Mucosa of stomach (tissue), 1 donor: ENCODE measurements around the gene IQCM.
"Not testable (repeated sequence)": the region's sequence is repeated elsewhere in the genome, so short reads cannot be mapped to it uniquely, and the experiment has no call there.

Source experiments
- H3K27me3 ChIP-seq: one replicate; pipeline ENCODE4 v1.7.0; 2013; ENCODE audit warnings: mild to moderate bottlenecking, low read length; ENCODE audit not compliant: control insufficient read depth, insufficient read depth
- H3K36me3 ChIP-seq: one replicate; pipeline ENCODE4 v1.7.0; 2013; ENCODE audit warnings: low read length; ENCODE audit not compliant: control insufficient read depth, insufficient read depth
- H3K4me1 ChIP-seq: one replicate; pipeline ENCODE4 v1.7.0; 2013; ENCODE audit warnings: mild to moderate bottlenecking, low read length; ENCODE audit not compliant: control insufficient read depth, insufficient read depth
- H3K4me3 ChIP-seq: one replicate; pipeline ENCODE4 v1.7.0; 2013; ENCODE audit warnings: low read length
- H3K9ac ChIP-seq: one replicate; pipeline ENCODE4 v1.7.0; 2013; ENCODE audit warnings: mild to moderate bottlenecking, low read length, moderate library complexity
- H3K9me3 ChIP-seq: one replicate; pipeline ENCODE4 v1.7.0; 2013; ENCODE audit warnings: mild to moderate bottlenecking, low read length, moderate library complexity; ENCODE audit not compliant: control insufficient read depth
- donor health status: Pancreatic carcinoma.

IQCM gene

DNA sequence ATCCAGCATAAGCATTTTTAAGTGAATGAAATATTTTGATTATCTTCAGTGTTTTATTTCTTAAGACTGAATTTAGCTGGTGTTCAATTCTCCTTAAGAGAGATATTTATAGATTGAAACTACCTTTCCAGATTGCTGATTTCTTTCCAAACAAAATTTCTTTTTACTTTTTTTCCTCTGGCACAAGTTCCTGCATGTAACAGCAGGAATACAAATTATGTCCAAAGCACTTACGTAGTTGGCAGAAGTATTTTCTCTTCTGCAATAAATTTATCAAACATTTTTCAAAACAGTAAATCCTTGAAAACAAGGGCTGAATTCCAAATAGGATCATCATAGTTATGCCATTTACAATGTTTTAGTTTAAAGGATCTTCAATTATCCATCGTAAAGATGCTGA lies 412.6 kb downstream of the IQCM start:
- Histone ChIP-seq H3K4me3 (no peak overlapping the region), H3K9me3 (no peaks in the 10 kb centered on the region), H3K36me3 (no peaks in the 10 kb centered on the region), H3K9ac (no peak overlapping the region), H3K27me3 (no peaks in the 10 kb centered on the region), H3K4me1 (no peaks in the 10 kb centered on the region)

DNA sequence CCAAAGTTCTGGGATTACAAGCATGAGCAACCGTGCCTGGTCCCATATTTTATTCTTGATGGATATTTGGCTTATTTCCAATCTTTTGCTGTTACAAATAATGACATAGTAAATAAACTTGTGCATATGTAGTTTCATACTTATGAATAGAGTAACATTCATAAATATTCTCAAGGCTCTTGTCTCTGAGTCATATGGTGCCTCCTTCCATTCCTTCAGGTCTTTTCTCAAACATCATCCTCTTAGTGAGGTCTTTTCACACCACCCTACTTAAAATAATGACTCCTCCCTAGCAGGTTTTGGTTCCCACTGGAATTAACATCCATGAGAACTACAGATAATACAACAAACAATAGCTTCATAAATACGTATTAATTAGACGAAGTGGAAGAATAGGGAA lies 416.6 kb downstream of the IQCM start:
- no peaks in the 10 kb centered on the region for H3K36me3 ChIP-seq
- no peaks in the 10 kb centered on the region for H3K4me1 ChIP-seq
- no peak overlapping the region for H3K9ac ChIP-seq
- no peaks in the 10 kb centered on the region for H3K9me3 ChIP-seq
- H3K4me3 ChIP-seq: no peak overlapping the region
- H3K27me3 ChIP-seq: no peaks in the 10 kb centered on the region

DNA sequence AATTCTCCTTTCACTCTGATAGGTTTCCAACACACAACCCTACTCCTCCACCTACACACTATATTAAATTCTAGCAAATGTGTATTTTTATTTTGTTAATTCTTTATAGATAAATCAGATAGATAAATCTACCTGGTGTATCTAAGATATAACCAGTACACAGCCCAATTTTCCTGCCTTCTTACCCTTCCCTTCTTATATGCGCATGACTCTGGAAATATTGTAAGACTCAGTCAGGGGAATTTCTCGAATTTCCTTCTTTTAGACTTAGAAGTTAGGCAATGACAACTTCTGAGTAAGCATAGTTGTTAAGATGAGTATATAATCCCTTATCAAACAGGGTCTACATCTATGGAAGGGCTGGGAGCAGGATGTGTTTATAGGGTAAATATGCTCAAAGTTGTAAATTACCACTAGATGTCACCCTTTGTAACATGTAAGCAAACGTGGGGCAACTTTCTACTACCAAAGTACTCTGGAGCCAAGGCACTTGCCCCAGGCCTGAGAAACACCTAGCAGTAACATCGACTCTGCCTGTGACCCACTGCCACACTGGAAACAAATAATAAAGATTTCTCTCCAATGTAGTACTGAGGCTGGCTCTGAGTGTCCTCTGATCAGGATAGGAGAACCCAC lies 444.7 kb downstream of the IQCM start:
- no peaks in the 10 kb centered on the region for H3K27me3 ChIP-seq
- H3K4me1 ChIP-seq: no peaks in the 10 kb centered on the region
- no peaks in the 10 kb centered on the region for H3K36me3 ChIP-seq
- H3K9me3 ChIP-seq: no peaks in the 10 kb centered on the region
- no peak overlapping the region for H3K4me3 ChIP-seq
- H3K9ac ChIP-seq: no peak overlapping the region

DNA sequence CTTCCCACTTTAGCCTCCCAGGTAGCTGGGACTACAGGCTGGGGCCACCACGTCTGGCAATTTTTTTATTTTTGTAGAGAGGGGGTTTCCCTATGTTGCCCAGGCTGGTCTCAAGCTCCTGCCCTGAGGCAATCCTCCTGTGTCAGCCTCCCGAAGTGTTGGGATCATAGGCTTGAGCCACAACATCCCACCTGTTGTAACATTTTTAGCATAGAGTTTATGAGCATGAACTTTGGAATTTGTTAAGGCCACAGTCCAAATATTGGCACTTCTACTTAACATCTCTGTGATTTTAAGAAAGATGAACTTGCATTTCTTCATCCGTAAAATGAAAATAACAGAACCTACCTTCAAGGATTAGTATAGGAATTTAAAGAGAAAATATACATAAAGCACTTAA lies 445.6 kb downstream of the IQCM start:
- no peaks in the 10 kb centered on the region for H3K27me3 ChIP-seq
- H3K36me3 ChIP-seq: no peaks in the 10 kb centered on the region
- no peak overlapping the region for H3K4me3 ChIP-seq
- H3K9ac ChIP-seq: no peak overlapping the region
- H3K4me1 ChIP-seq: no peaks in the 10 kb centered on the region
- no peaks in the 10 kb centered on the region for H3K9me3 ChIP-seq

DNA sequence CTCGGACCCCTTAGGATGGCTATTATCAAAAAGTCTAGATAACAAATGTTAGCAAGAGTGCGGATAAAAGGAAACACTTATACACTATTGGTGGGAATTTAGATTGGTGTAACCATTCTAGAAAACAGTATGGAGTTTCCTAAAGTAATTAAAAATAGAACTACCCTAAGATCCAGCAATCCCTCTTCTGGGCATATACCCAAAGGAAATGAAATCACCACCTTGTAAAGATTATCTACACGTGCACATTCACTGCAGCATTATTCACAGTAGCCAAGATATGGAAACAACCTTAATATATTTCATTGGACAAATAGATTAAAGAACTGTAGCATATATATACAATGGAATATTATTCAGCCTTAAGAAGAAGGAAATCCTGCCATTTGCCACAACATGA lies 462.4 kb downstream of the IQCM start:
- H3K36me3 ChIP-seq: no peaks in the 10 kb centered on the region
- H3K4me3 ChIP-seq: no peak overlapping the region
- no peak overlapping the region for H3K9ac ChIP-seq
- no peaks in the 10 kb centered on the region for H3K4me1 ChIP-seq
- H3K9me3 ChIP-seq: no peaks in the 10 kb centered on the region
- H3K27me3 ChIP-seq: no peaks in the 10 kb centered on the region

DNA sequence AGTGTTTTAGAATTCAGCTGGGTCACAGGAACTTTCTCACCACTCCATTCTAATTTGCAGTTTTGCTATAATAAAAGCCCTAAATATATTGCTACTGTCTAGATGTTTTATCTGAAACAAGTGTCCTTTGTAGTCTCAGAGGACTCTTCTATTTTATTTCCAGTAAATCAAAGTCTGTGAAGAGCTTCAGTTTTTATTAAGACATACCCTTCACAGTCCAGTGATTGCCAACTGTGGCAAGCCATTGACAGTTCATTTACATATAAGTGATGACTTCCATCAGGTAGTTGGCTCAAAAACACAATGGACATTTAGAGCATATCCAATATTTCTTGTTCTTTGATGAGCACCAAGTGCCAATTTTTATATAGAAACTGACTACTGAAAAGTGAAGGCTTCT lies 466.1 kb downstream of the IQCM start:
- no peaks in the 10 kb centered on the region for H3K27me3 ChIP-seq

DNA sequence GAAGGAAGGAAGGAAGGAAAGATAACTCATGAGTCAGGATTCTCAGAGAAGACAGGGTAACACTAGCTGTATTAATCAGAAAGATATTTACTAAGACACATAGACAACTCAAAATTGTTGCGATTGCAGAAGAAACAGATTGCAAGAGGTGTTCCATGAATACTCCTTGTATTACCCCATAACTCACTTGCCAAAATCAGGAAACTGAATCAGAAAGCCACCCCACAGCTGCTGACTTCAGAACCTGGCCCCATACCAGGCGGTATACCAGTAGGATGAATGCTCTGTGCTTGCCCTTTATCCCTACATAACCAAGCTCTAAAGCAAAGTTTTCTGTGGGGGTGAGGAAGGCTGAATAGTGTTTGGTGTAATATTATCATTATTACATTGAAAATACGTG lies 468.5 kb downstream of the IQCM start:
- no peak overlapping the region for H3K4me3 ChIP-seq
- H3K9ac ChIP-seq: no peak overlapping the region
- no peaks in the 10 kb centered on the region for H3K27me3 ChIP-seq
- no peaks in the 10 kb centered on the region for H3K4me1 ChIP-seq
- H3K9me3 ChIP-seq: no peaks in the 10 kb centered on the region
- no peaks in the 10 kb centered on the region for H3K36me3 ChIP-seq

More for the DNA sequence above, 466.1 kb downstream of the IQCM start:
- Histone ChIP-seq H3K4me3 (no peak overlapping the region), H3K9me3 (no peaks in the 10 kb centered on the region), H3K4me1 (no peaks in the 10 kb centered on the region), H3K36me3 (no peaks in the 10 kb centered on the region), H3K9ac (no peak overlapping the region)

DNA sequence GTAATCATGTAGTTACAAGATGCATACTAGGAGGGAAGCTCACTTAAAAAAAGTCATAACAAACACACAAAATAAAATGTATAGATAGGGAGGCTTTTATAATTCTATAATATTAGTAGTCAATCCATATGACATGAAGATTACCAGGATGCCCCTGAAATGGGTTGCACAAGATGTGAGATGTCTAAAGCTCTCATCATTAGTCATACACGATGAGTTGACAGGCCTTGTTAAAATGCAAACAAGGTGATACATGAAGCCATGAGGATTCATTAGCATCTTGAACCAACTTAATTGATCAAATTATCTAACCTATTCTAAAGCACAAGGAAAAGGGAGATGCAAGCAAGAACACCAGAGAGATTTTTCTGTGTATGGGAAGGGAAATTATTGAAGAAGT lies 470.2 kb downstream of the IQCM start:
- no peak overlapping the region for H3K4me3 ChIP-seq
- H3K27me3 ChIP-seq: no peaks in the 10 kb centered on the region
- H3K9me3 ChIP-seq: no peaks in the 10 kb centered on the region
- H3K4me1 ChIP-seq: no peaks in the 10 kb centered on the region
- no peaks in the 10 kb centered on the region for H3K36me3 ChIP-seq
- H3K9ac ChIP-seq: no peak overlapping the region

DNA sequence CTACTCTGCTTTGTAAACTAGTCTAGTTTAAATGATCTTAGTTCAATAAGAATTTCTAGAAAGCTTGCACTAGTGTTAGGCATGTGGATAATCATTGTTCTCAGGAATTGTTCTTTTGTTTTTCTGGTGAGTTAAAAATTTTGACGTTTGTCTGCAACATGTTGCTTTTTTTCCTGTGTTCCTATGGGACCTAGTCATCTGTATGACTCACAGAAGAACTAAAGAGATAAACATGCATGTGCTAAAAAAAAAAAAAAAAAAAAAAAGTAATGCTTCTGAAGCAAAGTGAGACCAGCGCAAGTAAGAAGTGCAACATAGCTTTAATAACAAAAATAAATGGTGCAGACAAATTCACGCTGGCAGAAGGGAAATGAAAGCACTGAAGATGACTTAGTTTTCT lies 471.2 kb downstream of the IQCM start:
- Histone ChIP-seq H3K9ac (no peak overlapping the region), H3K36me3 (no peaks in the 10 kb centered on the region), H3K27me3 (no peaks in the 10 kb centered on the region), H3K9me3 (no peaks in the 10 kb centered on the region), H3K4me1 (no peaks in the 10 kb centered on the region), H3K4me3 (no peak overlapping the region)

DNA sequence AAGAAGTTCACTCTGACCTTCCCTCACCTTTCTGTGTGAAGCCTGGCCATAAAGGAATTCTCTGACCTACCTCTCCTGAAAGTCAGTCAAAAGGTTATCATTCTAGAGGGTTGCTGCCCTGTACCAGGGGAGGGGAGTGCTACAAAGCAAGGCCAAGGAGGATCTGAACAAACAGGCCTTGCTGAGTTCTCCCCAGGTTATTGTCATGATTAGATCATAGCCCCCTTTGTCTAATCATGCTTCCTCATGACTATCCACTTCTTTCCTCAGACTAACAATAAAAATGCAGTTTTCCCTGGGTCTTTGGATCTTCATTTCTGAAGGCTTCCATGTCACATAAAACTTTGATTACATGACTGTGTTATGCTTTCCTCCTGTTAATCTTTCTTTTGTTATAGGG lies 472.0 kb downstream of the IQCM start:
- Histone ChIP-seq H3K9me3 (no peaks in the 10 kb centered on the region), H3K9ac (no peak overlapping the region)

DNA sequence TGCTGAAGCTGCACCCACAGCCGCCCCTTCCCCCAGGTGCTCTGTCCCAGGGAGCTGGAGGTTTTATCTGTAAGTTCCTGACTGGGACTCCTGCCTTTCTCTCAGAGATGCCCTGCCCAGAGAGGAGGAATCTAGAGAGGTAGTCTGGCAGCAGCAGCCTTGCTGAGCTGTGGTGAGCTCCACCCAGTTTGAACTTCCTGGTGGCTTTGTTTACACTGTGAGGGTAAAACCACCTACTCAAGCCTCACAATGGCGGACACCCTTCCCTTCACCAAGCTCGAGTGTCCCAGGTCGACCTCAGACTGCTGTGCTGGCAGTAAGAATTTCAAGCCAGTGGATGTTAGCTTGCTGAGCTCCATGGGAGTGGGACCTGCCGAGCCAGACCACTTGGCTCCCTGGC lies 474.5 kb downstream of the IQCM start:
- H3K4me3 ChIP-seq, H3K9me3 ChIP-seq, H3K27me3 ChIP-seq, H3K36me3 ChIP-seq, H3K4me1 ChIP-seq, H3K9ac ChIP-seq: not testable (repeated sequence)

More for the DNA sequence above, 472.0 kb downstream of the IQCM start:
- no peaks in the 10 kb centered on the region for H3K27me3 ChIP-seq
- no peak overlapping the region for H3K4me3 ChIP-seq
- H3K4me1 ChIP-seq: no peaks in the 10 kb centered on the region
- no peaks in the 10 kb centered on the region for H3K36me3 ChIP-seq

DNA sequence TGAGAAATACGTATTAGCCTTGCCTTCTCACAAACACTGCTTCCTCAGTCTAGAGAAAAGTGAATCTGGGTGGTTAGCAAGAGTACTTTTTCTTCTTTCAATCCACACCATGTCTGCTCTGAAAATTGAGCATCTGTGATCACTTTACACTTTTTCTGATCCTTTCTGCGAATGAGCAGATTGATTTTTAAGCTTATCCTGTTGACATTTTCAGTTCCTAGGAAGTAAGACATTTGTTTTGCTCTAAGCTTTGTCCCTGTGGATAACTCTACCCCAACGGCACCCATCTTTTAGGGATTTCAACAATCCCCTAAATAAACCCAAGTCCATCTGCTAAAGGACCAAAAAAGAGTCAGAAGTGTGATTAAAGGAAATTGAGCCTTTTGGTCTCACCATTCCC lies 487.5 kb downstream of the IQCM start:
- Histone ChIP-seq H3K9me3 (no peaks in the 10 kb centered on the region), H3K36me3 (no peaks in the 10 kb centered on the region), H3K27me3 (no peaks in the 10 kb centered on the region), H3K4me1 (no peaks in the 10 kb centered on the region), H3K9ac (no peak overlapping the region), H3K4me3 (no peak overlapping the region)

DNA sequence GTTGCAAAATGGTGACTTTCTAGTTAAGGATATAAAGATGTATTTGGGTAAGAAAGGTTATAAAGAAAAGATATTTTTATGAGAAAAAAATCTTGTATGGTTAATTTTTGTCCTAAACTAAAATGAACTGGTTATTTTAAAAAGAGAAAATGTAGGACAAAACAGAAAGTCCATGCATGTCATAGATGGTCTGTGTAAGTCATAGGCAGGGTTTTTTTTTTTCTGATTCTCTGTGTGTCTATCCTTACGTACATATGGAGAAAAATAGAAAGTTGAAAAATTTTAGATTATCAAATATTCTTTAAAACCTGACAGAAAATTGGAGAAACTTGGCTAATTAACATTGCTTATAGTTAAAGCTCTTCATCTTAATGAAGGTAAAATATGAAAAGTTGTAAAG lies 493.4 kb downstream of the IQCM start:
- H3K36me3 ChIP-seq: no peaks in the 10 kb centered on the region
- no peak overlapping the region for H3K9ac ChIP-seq
- H3K4me1 ChIP-seq: no peaks in the 10 kb centered on the region
- no peaks in the 10 kb centered on the region for H3K27me3 ChIP-seq
- H3K4me3 ChIP-seq: no peak overlapping the region
- H3K9me3 ChIP-seq: no peaks in the 10 kb centered on the region
